ENCODE results near the gene TTI1. TPM values are rescaled to one million over a fixed set of nuclear protein-coding genes. Genes with fewer than 3 reads are reported as not detected.
"Not testable (repeated sequence)": the region's sequence is repeated elsewhere in the genome, so short reads cannot be mapped to it uniquely, and the experiment has no call there.

TTI1 gene
- total RNA-seq, 1 donor from 2014 or later, result 13.4 TPM

GRCh38 chr20:38013887-38014286 is 19.4 kb downstream of the TTI1 start:
- FAIRE-seq, result no peak

GRCh38 chr20:38012332-38012731 is 20.9 kb downstream of the TTI1 start:
- H3K4me3 Mint-ChIP-seq (ENCODE audit: unreplicated experiment), result no peak overlapping the region
- no peaks in the 10 kb centered on the region for H3K9me3 Mint-ChIP-seq (ENCODE audit: unreplicated experiment)
- TF ChIP-seq EZH2 (IDR thresholded peaks at IDR 0.05; ENCODE audit: insufficient read depth, low read length), result no peak
- TF ChIP-seq CTCF (IDR thresholded peaks at IDR 0.05; ENCODE audit: insufficient read depth, low read depth, low read length), result no peak

More at GRCh38 chr20:38013887-38014286, 19.4 kb downstream of the TTI1 start:
- Histone ChIP-seq H3K4me2 (ENCODE audit: low read length) (no peak overlapping the region), H3K36me3 (ENCODE audit: insufficient read depth, low read length) (peaks cover 32% of the 10 kb centered on the region), H3K79me2 (ENCODE audit: insufficient read depth, low read length) (peaks cover 36% of the 10 kb centered on the region), H4K20me1 (ENCODE audit: insufficient read depth, low read length) (peaks cover 20% of the 10 kb centered on the region), H3K4me3 (ENCODE audit: insufficient read depth, low read depth, low read length) (no peak overlapping the region), H3K9ac (ENCODE audit: low read length) (no peak overlapping the region), H3K4me1 (ENCODE audit: insufficient read depth, low read length) (no peaks in the 10 kb centered on the region), H3K27me3 (ENCODE audit: insufficient read depth, low read length) (no peaks in the 10 kb centered on the region), H3K27ac (ENCODE audit: low read depth, low read length) (no peak overlapping the region), H3K9me3 (ENCODE audit: insufficient read depth, low read depth, low read length) (peaks cover 3% of the 10 kb centered on the region), H2AFZ (ENCODE audit: low read depth, low read length) (no peak overlapping the region)
- no peak for DNase-seq (ENCODE audit: low read depth)
- Mint-ChIP-seq H3K9me3 (ENCODE audit: unreplicated experiment) (peaks cover 3% of the 10 kb centered on the region), H3K4me1 (ENCODE audit: low read depth, unreplicated experiment) (peaks cover 11% of the 10 kb centered on the region), H3K4me3 (ENCODE audit: unreplicated experiment) (no peak overlapping the region), H3K27ac (ENCODE audit: unreplicated experiment) (no peak overlapping the region), H3K27me3 (ENCODE audit: low read depth, unreplicated experiment) (no peaks in the 10 kb centered on the region), H3K36me3 (ENCODE audit: low read depth, unreplicated experiment) (peaks cover 52% of the 10 kb centered on the region)
- TF ChIP-seq EZH2 (IDR thresholded peaks at IDR 0.05; ENCODE audit: insufficient read depth, low read length) (no peak), CTCF (IDR thresholded peaks at IDR 0.05; ENCODE audit: insufficient read depth, low read depth, low read length) (no peak)

GRCh38 chr20:38011696-38012095 is 21.6 kb downstream of the TTI1 start:
- no peak overlapping the region for H3K4me3 Mint-ChIP-seq (ENCODE audit: unreplicated experiment)
- peaks cover 11% of the 10 kb centered on the region for H3K4me1 Mint-ChIP-seq (ENCODE audit: low read depth, unreplicated experiment)
- Histone ChIP-seq H3K9me3 (ENCODE audit: insufficient read depth, low read depth, low read length) (no peaks in the 10 kb centered on the region), H3K79me2 (ENCODE audit: insufficient read depth, low read length) (peaks cover 30% of the 10 kb centered on the region), H3K4me2 (ENCODE audit: low read length) (no peak overlapping the region), H4K20me1 (ENCODE audit: insufficient read depth, low read length) (peaks cover 29% of the 10 kb centered on the region), H2AFZ (ENCODE audit: low read depth, low read length) (no peak overlapping the region), H3K4me1 (ENCODE audit: insufficient read depth, low read length) (no peaks in the 10 kb centered on the region), H3K36me3 (ENCODE audit: insufficient read depth, low read length) (peaks cover 19% of the 10 kb centered on the region), H3K27ac (ENCODE audit: low read depth, low read length) (no peak overlapping the region), H3K27me3 (ENCODE audit: insufficient read depth, low read length) (no peaks in the 10 kb centered on the region), H3K4me3 (ENCODE audit: insufficient read depth, low read depth, low read length) (no peak overlapping the region), H3K9ac (ENCODE audit: low read length) (no peak overlapping the region)
- TF ChIP-seq CTCF (IDR thresholded peaks at IDR 0.05; ENCODE audit: insufficient read depth, low read depth, low read length) (no peak), EZH2 (IDR thresholded peaks at IDR 0.05; ENCODE audit: insufficient read depth, low read length) (no peak)
- H3K27ac Mint-ChIP-seq (ENCODE audit: unreplicated experiment), result no peak overlapping the region
- H3K36me3 Mint-ChIP-seq (ENCODE audit: low read depth, unreplicated experiment), result peaks cover 38% of the 10 kb centered on the region
- no peak for DNase-seq (ENCODE audit: low read depth)
- H3K9me3 Mint-ChIP-seq (ENCODE audit: unreplicated experiment), result no peaks in the 10 kb centered on the region
- no peak for FAIRE-seq
- H3K27me3 Mint-ChIP-seq (ENCODE audit: low read depth, unreplicated experiment), result no peaks in the 10 kb centered on the region

More at GRCh38 chr20:38012332-38012731, 20.9 kb downstream of the TTI1 start:
- no peak overlapping the region for H3K27ac Mint-ChIP-seq (ENCODE audit: unreplicated experiment)
- no peak overlapping the region for H3K4me3 ChIP-seq (ENCODE audit: insufficient read depth, low read depth, low read length)
- H3K9me3 ChIP-seq (ENCODE audit: insufficient read depth, low read depth, low read length), result no peaks in the 10 kb centered on the region
- peaks cover 27% of the 10 kb centered on the region for H4K20me1 ChIP-seq (ENCODE audit: insufficient read depth, low read length)
- peaks cover 45% of the 10 kb centered on the region for H3K36me3 Mint-ChIP-seq (ENCODE audit: low read depth, unreplicated experiment)
- no peak overlapping the region for H3K4me2 ChIP-seq (ENCODE audit: low read length)
- no peaks in the 10 kb centered on the region for H3K27me3 ChIP-seq (ENCODE audit: insufficient read depth, low read length)
- no peaks in the 10 kb centered on the region for H3K4me1 ChIP-seq (ENCODE audit: insufficient read depth, low read length)
- FAIRE-seq, result no peak
- peaks cover 30% of the 10 kb centered on the region for H3K79me2 ChIP-seq (ENCODE audit: insufficient read depth, low read length)
- H3K27me3 Mint-ChIP-seq (ENCODE audit: low read depth, unreplicated experiment), result no peaks in the 10 kb centered on the region
- H3K36me3 ChIP-seq (ENCODE audit: insufficient read depth, low read length), result peaks cover 19% of the 10 kb centered on the region
- H3K9ac ChIP-seq (ENCODE audit: low read length), result no peak overlapping the region
- no peak overlapping the region for H2AFZ ChIP-seq (ENCODE audit: low read depth, low read length)
- no peak for DNase-seq (ENCODE audit: low read depth)
- H3K27ac ChIP-seq (ENCODE audit: low read depth, low read length), result no peak overlapping the region
- peaks cover 11% of the 10 kb centered on the region for H3K4me1 Mint-ChIP-seq (ENCODE audit: low read depth, unreplicated experiment)

- H3K4me1 Mint-ChIP-seq (ENCODE audit: low read depth, unreplicated experiment), result peaks cover 22% of the 10 kb centered on the region
- H3K36me3 Mint-ChIP-seq (ENCODE audit: low read depth, unreplicated experiment), result peaks cover 19% of the 10 kb centered on the region
- H3K9me3 ChIP-seq (ENCODE audit: insufficient read depth, low read depth, low read length); H3K9ac ChIP-seq (ENCODE audit: low read length); H3K4me3 ChIP-seq (ENCODE audit: insufficient read depth, low read depth, low read length); H3K27me3 ChIP-seq (ENCODE audit: insufficient read depth, low read length); H3K27me3 Mint-ChIP-seq (ENCODE audit: low read depth, unreplicated experiment); H3K27ac Mint-ChIP-seq (ENCODE audit: unreplicated experiment); H3K4me3 Mint-ChIP-seq (ENCODE audit: unreplicated experiment); H2AFZ ChIP-seq (ENCODE audit: low read depth, low read length); H3K4me1 ChIP-seq (ENCODE audit: insufficient read depth, low read length); H3K27ac ChIP-seq (ENCODE audit: low read depth, low read length); FAIRE-seq; DNase-seq (ENCODE audit: low read depth); H3K9me3 Mint-ChIP-seq (ENCODE audit: unreplicated experiment); H3K4me2 ChIP-seq (ENCODE audit: low read length): not testable (repeated sequence)
- Histone ChIP-seq H3K36me3 (ENCODE audit: insufficient read depth, low read length) (peaks cover 19% of the 10 kb centered on the region), H3K79me2 (ENCODE audit: insufficient read depth, low read length) (peaks cover 20% of the 10 kb centered on the region), H4K20me1 (ENCODE audit: insufficient read depth, low read length) (peaks cover 29% of the 10 kb centered on the region)
Observed at GRCh38 chr20:38009416-38009815, 23.8 kb downstream of the TTI1 start.
